8988T (cell line): ENCODE results near the gene ADARB1.
"Not testable (repeated sequence)": the region's sequence is repeated elsewhere in the genome, so short reads cannot be mapped to it uniquely, and the experiment has no call there.

Experiments used
- DNase-seq: peaks from one replicate; pipeline ENCODE4 v3.0.0; 2011

Gene ADARB1

GRCh38 chr21:45137612-45137937, 63.2 kb downstream of the ADARB1 start:
- DNase-seq, result no peak

- DNase-seq, result peak; percentile 54
Measured at GRCh38 chr21:45138199-45139002, 64.0 kb downstream of the ADARB1 start.

- not testable (repeated sequence) for DNase-seq
Measured at GRCh38 chr21:45139003-45139360, 64.6 kb downstream of the ADARB1 start.

DNA sequence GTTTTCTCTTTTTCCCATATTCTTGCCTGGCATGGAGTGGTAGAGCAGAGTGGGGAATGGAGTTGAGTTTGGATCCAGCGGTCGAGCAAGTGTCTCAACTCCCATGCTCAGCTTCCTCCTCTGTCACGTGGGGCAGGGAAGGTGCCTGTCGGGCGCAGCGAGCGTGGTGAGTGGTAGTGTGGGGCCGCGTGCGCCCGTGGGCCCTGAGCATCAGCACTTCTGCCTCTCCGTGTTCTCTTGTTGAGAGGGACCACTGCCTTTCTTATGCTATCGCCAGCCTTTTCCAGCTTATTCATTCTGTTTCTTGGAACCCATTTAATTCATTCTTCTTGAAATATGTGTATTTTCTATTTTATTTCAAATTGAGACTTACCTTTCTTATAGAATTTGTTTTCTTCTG, 65.1 kb downstream of the ADARB1 start:
- no peak for DNase-seq

DNA sequence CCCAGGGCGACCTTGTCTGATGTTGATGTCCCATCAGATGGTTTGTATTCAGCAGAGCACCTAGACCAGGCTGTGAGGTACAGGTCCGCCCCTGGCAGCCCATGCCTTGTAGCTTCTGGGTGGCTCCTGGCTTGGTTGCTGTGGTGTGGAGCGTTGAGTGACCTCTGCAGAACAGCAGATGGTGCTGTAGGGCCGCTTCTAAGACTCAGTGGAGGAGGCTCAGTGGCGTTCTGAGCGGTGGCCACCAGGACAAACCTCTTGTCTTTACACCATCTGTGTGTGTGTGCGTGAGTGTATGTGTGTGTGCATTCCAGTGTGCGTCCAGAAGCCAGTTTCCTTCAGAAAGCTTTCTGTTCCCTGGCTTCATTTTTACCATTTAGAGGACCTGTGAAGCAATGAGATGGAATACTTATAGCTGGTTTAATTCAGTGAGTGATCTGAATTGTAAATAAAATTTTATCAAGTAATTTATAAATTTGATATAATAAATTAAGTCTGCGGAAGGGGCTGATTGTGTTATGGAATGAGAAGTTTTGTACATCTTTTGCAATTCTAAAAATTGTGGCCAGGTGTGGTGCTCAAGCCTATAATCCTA, 66.1 kb downstream of the ADARB1 start:
- peak; percentile 57 for DNase-seq

DNA sequence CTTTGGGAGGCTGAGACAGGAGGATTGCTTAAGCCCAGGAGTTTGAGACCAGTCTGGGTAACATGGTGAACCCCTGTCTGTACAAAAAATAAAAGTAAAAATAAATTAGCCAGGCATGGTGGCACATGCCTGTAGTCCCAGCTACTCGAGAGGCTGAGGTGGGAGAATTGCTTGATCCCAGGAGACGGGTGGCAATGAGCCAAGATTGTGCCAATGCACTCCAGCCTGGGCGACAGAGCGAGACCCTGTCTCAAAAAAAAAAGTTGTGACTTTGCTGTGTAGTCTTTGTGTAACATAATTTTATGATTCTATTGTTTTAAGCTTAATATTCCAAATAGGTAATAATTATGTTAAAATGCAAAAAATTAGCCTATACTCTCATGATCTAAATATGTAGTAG, 66.6 kb downstream of the ADARB1 start:
- not testable (repeated sequence) for DNase-seq

DNA sequence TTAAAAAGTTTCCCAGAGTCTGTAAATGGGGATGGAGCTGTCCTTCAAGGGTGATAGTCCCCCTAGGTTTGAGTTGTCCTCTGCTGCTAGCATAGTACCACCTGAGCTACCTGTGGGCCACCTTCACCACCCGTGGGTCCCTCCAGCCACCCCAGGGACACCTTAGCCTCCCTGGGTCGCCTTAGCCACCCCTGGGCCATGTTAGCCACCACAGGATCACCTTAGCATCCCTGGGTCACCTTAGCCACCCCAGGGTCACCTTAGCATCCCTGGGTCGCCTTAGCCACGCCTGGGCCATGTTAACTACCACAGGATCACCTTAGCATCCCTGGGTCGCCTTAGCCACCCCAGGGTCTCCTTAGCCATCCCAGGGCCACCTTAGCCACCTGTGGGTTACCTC, 67.1 kb downstream of the ADARB1 start:
- no peak for DNase-seq

DNA sequence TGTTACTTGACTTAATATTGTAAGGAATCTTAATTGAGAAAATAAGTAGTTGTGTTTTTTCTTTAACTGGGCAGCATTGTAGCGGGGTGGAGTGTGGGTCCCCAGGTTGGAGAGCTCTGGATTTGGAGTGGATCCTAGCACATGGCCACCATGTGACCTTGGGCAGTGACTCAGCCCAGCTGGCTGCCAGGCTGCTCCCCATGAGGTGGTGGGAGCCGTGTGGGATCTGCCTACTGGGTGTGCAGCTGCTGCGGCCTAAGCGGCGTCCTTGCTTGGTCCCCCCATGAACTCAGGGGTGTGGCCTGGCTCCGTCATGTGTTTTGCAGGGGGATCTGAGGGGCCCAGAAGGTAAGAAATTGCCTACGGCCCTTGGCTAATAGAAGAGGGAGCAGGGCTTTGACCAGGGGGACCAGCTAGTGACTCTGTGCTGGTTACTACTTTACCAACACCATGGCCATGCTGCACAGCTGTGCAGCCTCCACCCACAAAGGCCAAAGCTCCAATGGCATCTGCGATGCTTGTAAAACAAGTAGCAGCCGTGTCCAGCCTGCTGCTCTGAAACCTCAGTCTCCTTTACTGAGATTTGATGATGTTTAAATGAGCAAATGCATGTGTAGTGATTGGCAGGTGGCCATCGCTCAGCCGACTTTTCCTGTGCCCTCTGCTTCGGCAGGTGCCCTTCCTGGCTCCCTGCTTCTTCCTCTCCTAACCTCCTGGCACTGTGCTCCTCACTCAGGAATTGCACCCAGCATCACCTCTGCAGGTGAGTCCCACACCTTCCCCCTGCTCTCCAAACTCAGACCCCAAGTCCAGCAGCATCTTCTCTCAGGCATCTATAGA, 68.3 kb downstream of the ADARB1 start:
- DNase-seq, result no peak

DNA sequence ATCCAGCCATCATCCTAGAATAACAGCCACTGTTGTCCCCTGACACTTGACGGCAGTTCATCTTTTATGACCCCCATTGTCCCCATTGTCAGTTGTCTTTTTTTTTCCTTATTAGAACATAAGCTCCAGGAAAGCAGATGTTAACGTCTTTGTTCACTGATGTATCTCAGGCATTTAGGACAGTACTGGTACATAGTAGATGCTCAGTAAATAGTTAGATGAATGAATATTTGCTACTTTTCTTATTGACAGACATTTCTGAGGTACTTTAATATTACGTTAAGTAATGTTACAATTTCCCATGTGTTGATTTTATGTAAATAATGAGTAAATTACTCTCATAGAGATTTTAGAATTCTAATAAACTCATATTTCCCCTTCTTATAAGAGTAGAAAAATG, 69.5 kb downstream of the ADARB1 start:
- DNase-seq, result no peak

DNA sequence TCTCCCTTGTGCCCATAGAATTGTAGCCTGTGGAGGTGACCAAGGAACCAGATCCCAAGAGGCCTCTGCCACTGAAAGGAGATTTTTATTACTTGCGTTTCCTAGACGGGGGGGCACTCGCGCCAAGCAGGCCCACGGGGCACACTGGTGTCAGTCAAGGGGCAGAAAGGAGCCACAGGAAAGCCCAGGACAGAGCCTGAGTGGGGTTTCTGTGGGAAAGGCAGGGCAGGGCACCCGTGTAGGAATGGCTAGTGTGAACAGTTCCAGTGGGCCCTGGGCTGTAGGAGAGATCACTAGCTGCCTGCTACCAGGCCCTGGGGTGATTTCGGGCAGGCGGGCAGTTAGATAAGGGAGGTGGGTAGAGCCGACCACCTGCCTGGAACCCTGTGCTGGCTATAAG, 70.8 kb downstream of the ADARB1 start:
- DNase-seq, result no peak

DNA sequence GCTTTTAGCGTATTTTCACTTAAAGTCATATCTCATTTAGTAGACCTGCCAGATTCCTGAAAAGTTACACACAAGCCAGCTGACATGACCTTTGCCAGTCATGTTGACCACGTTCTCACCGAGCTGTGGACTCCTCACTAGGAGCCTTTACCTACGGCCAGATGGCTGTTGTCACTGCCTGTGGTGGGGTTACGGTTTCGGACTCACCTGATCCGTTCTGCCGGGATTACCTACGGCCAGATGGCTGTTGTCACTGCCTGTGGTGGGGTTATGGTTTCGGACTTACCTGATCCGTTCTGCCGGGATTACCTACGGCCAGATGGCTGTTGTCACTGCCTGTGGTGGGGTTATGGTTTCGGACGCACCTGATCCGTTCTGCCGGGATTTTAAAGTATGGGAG, 71.5 kb downstream of the ADARB1 start:
- DNase-seq, result not testable (repeated sequence)

DNA sequence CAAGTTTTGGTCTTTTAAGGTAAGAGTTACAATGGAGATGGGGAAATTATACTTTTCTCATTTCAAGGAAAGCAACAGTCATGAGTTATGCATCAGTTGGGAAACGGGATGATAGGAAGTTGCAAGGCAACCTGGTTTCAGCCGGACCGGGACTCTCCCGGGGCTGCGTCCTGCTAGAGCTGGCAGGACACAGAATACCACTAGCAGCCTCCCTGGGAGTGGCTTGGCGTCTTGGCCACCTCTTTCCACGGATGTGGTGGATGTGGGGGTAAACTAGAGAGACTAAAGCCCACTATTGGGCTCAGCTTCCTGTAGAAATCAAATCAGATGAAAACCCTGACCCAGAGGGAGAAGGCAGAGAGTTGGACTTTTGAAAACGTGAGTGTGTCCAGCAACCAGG, 71.9 kb downstream of the ADARB1 start:
- DNase-seq, result no peak

GRCh38 chr21:45146801-45147200, 72.4 kb downstream of the ADARB1 start:
- DNase-seq, result no peak

DNA sequence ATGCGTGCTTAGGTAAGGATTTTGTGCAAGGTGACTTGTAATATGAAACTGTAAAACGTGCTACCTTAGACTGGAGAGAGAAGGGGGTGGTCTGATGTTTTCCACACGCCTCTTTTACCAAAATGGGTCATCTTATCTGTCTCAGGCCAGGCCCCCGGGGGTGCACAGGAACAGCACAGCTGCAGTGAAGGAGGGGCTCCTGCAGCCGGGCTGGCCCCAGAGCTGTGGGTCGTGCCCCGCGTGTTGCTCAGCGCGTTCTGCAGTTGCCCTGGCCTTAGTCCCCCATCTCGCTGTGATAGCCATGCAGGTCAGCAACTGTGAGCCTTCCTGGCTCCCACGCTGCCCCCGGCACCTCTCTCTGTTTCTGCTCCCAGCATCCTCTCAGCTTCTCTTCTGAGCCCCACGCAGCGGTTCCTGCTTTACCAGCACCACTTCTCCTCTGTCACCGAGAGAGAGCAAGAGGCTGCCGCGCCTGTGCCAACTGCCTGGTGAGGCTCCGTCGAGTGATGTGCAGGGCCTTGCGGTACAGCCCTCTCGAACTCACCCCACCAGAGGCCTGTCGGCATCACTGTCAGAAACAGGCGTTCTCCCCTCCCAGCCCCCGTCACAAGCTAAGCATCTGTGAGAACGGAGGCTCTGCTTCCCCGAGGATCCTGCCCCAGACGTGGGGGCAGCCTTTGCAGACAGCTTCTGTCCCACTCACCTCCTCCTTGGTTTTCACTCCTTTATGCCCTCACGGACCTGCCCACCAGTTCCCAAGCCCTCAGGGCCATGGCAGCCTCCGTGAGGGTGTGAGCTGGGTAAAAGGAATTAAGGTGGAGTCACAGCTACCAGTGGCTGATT, 73.3 kb downstream of the ADARB1 start:
- no peak for DNase-seq

DNA sequence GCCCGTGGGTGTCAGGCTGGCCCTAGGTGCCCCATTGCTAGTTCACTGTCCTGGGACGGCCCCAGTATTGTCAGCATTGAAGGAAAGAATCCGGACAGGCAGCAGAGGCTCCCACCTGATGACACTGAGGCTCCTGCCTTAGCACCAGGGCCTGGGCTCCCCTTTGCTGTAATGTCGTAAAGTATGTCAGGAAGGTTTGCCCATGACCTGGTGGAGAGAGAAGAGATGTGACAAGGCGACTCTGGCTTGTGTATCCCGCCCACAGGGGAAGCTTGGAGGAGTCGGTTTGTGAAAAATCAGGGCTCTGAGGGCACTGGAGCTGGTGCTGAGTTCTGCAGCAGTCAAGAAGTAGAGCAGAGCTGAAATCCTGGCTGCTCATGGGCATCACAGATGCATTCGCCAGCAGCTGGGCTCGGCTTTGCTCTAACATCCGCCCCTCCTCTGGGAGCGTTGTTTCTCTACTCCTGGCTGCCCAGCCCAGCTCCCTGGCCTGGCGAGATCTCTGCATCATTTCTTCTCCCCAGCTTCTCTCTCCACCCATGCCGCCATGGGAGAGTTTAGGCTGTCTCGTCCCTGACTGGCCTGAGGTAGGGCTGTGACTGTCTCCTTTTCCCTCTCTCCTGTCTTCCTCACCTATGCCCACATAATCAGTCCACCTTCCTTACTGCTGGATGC, 74.1 kb downstream of the ADARB1 start:
- no peak for DNase-seq

DNA sequence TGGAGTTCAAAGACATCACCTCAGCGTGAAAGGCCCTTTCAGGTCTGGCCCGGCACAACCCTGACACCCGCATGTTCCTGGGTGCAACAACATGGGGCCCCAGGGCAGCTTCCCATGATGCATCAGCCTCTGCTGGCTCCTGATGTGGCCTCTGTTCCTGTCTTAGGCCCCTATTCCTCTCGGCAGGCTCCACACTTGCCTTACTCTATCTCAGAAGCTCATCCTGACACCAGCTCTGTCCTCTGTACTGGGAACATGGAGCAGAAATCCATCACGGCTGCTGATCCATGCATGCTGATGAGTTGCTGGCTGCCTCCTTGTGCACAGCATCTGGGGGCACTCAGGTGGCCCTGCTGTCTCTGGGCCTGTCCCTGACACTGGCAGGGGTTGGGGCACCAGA, 74.6 kb downstream of the ADARB1 start:
- DNase-seq, result no peak

- DNase-seq, result no peak
Measured at GRCh38 chr21:45150638-45151131, 76.3 kb downstream of the ADARB1 start.

DNA sequence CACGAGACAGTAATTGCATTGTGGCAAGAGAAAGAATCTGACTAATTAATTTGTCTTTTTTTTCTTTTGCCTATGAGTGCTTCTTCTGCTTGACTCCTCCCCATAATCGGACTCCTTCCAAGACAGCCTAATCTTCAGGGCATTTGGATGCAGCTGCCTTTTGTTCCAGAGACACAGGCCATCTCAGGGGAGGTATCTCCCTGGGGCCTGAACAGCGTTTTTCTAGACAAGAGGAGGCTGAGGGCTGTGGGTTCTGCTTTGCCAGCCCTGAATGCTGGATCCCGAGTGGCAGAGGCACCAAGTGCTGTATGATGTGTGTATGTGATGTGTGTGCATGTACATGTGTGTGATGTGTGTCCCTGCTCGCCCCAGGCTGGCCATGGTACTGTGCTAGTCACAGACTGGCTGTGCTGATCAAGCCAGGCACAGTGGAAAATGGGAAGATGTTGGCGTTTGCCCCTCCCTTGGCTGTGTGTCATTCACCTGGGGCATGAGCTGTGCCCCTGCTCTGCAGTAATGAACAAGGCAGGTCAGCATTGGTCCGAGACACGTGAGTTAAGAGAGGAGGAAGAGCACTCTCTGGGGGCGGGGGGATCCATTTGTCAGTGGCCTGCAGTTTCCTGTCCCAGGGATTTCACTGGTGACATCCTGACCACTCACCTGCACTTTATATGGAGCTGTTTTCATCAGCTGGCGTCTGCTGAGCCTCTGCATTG, 77.2 kb downstream of the ADARB1 start:
- DNase-seq, result no peak

GRCh38 chr21:45152265-45152746, 77.9 kb downstream of the ADARB1 start:
- DNase-seq, result no peak

DNA sequence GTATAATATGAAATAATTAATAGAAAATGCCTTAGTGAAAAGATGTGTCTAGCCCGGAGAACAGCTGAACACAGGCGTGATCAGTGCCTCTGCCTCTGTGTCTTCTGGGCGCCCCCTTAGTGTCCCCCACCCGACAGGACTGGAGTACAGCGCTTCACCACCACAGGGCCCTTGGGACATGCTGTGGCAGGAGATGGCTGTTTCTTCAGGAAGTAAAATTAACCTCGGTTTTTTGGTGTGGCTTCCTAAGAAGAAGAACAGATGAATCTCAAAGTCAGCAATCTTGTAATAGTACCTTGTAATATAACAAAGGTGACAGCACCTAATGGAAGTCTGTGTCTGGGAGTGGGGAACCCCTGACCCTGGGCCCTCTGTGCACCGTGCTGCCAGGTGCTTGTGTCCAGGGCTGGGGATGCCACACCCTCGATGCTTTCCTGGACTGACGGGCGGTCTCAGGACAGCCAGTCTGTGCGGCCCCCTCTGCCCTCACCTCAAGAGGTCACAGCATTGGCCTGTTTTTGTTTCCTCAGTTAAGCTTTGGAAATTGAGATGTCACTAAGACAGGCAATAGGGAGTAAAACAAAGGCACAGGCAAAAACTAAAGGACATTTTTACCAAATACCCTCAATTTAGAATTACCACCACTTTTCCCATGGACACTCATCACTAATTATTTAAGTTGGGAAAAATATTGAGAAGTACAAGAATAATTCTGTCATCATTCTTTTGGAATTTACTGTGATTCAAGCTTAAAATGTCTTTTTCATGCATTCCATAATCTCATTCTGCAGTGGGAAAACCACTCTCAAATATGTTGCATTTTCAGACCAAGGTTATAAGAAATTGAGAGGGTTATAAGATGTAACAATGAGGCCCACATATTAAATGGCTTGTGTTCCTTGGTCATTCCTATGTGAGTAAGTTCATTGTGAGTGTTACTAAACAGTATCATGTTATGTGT, 79.3 kb downstream of the ADARB1 start:
- no peak for DNase-seq
